HG02759 (cell line): ENCODE measurements around the gene TANC1.

Source experiments
- ATAC-seq: cut with Tn5 transposase; IDR thresholded peaks from one replicate; pipeline ENCODE4 v1.9.1; 2021; ENCODE audit warnings: mild to moderate bottlenecking, moderate library complexity; ENCODE audit not compliant: unreplicated experiment

TANC1 gene

DNA sequence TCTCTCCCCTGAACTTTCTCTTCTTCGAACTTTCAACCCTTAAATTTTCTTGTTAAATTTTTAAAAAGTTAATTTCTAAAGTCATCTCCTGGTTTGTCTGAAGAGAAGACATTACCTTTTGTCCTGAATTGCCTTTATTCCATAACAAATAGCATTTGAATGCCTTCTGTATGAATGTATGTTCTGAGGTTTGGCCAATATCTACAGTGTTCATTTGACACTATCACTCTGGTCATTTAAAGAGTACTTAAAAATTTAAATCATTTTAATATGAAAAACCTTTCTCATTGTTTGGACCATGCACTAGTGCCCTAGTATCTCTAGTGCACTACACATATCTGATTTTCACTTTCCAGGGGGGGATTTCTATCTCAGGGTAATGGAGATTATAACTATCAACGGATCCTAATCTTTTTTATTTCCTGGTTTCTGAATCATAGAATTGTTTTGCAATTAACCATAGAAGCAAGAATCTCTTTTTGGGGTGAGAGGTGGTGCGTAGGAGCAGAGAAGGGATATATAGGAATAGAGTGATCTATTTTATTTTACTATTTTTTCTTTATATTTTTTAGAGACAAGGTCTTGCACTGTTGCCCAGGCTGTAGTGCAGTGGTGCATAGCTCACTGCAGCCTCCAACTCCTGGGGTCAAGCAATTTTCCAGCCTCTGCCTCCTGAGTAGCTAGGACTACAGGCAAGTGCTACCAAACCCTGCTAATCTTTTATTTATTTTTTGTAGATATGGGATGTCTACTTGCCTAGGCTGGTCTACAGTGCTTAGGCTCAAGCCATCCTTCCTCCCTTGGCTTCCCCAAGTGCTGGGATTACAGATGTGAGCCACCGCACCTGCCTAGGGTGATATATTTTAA, 25.5 kb downstream of the TANC1 start:
- ATAC-seq = no peak

DNA sequence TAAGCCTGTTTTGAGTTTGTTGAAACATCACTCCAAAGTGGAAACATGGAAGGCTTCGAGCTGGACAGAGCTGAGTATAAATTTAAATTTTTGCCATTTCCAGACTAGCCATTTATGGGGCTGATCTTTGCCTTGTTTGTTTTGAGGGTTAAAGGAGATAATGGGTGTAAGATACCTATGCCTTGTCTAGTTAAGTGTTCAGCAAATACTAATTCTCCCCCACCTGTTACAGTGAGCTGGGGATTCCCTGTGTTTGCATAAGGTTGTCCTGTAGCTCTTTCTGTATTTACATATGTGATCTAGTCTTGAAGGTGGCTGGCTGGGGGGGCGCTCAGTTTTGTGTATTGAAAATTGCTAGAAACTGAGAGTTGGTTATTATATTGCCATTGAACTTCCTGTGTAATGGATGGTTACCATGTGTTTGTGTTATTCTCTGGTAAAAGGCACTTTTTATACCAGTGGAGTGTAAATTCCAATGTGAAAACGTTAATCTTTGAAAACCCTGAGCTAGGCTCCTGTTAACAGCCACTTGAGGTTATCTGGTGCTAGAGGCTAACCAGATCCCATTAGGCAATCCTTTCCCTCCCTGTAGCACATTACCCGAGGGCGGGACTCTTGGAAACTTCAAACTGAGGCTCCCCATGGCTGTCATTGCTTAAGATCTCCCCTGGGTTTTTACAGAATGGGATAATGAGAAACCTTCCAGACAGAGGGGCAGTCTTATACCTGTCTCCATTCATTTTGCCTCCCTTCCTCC, 26.7 kb downstream of the TANC1 start:
- no peak for ATAC-seq

DNA sequence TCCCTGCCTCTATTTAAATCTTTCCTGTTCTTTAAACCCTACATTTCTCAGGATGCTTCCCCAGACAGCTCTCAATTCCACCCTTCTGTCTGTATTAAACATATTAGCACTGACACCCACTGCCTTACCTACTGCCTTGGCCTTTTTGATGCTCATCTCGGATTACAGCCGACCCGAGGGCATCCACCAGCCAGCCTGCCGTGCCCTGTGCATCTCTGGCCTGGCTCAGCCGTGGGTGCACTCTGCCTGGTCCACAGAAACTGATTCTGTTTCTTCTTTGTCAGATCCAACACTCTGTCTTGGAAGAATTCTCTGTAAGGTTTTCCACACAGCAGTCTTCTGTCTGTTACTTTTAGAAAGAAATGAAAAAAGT, 27.2 kb downstream of the TANC1 start:
- no peak for ATAC-seq

DNA sequence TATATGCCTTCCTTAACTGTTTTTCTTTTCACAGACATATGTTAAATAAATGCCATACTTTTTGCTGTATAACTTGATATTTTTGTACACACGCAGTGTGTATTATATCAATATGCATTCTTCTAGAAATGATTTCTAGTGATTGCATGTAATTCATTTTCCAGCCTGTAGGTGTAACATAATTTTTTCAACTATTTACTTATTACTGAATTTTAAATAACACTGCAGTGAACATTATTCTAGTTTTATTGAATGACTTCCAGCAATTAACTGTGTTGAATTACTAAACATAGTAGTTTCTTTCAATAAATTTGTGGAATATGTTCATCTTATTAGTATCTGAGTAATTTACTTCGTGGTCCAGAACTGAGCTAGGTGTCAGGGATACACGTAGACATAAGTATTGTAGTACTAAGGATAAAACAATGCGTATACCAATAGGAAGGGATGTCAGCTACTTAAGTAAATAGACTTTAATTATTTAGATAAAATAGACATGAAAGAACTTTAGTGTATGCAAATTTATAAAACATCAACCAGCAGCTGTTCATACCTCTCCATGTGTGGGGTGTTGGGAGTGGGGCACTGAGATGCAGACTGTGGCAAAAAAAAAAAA, 28.0 kb downstream of the TANC1 start:
- ATAC-seq = no peak

DNA sequence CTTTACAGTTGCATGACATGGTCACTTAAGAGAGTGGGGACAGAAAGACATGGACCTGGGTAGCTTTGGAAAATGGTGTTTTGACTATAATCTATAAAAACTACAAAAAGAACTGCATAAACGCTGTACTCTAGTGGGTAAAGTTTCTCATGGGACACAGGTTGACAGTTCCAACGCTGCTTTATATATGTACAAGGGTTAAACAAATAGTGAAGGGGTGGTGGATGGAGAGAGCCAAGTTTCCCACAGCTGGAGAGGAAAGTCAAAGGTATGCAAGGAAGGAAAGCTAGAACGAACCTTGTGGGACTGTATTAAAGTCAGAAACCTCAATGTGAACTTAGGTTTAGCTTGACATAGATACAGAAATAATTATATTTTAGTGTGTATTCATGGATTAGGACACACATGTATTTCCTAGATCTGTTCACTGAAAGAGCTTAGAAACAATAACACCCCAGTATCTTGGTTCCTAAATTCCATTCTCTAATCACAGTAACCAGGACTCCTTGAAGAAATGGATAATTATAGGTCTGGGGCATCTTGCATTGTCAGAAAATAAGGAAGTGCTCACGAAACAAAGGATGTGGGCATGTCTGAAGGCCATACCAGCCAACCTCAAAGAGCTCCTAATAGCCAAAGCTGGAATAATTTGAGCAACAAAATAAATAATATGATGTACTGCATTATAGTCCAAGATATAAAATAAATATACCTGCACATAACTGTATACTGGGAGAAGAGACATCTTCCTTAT, 28.8 kb downstream of the TANC1 start:
- ATAC-seq = no peak

DNA sequence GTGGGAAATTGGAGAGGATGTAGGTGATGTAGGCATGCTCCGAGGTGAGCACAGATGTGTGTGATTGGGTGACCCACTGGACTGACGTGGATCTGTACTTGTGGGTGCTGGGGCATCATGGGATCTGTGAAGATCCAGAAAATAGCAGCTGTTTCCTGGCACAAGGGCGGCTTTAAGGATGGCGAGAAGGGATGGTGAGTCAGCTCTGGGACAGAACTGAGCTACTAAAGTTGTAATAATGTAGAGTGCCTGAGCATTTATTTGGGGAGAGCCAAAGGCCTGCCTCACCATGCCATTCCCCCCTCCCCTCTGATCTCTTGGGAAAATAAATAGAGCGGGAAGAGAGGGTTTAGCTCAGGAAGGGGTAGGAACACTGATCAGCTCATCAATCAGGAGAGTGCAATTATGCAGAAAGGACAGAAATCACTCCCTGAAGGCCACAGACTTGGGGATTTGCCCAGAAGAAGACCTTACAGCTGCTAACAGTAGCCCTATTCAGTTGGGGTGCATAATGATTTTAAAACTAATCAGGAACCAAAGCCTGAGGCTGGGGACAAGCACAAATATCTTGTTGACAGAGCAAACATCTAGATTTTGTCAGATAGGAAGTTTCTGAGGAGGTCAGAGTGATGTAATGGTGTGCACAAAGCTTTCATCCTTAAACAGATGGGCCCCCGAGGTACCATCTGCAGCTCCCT, 30.3 kb downstream of the TANC1 start:
- ATAC-seq = no peak

DNA sequence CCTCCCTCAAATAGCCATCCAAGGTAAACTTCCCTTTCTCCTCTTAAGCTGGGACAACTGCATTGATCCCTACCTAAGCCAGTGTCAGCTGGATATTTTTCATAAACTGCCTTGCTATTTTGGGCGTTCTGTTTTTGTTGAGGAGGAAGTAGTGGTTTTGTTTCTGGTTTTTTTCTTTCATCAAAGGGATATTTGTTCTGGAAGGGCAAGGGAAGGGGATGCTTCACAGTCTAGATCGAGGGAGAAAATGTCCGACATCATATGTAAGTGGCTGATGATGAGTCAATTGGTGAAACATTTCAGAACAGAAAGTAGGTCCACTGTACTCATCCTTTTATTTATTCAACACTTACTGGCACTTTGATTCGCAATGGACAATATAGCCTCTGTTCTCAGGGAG, 31.0 kb downstream of the TANC1 start:
- ATAC-seq = no peak

DNA sequence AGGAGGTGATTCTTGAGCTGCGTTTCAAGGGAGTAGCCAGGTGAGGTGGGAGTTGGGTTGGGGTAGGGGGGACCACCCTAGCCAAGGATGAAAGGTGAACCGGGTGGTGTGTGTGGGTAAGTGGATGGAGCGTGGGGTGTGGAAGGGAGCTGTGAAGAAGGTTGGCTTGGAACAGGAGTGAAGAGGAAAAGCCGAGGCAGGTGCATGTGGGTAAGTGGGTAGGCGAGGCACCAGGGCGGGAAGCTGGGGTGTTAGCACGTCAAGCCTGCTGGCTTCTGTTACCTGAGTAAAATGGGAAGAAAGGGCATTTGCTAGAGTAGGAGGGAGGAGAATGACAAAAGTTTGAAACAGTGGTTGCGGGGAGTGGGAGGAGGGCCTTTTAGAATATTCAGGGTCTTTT, 31.6 kb downstream of the TANC1 start:
- no peak for ATAC-seq

DNA sequence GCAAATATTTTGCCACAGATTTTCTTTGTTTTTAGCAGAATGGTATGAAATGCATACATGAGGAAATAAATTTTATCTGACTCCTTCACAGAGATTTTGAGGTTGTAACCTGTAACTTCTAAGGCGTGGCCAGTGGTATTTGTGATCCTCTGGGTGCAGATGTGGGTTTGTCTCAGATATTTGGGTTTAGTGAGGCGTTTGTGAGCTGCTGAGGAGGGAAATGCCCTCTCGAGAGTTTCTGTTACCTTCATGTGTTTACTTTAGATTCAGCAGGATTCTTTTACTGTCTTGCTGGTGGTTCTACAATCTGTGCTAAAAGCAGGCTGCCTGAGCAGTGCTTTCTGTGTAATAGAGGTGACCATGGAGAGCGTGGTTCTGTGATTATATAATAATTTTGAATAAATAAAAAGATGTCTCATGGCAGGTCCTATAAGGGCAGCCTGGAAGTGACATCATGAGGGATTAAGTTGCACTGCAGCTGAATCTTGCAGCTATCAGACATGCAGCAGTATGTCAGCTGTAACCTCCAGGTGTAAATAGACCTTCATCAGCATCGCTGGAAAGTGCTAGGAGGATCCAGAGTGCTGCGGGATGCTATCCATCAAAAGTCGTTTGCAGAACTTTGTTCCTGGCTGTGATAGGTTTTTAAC, 34.1 kb downstream of the TANC1 start:
- no peak for ATAC-seq

DNA sequence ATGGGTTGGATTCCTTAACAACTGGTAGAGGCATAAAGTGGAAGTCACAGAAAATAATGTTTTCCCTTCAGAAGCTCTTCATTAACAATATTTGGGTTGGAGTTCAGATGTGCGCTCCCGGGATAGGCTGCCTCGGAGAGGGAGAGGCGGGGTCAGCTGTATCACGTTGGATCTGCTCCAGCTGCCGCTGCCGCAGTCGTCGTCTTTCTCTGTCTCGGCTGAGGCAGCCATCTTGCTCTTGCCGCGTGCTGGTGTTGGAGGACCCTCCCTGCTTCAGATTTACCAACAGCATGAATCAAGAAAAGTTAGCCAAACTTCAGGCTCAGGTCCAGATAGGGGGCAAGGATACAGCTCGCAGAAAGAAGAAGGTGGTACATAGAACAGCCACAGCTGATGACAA, 35.1 kb downstream of the TANC1 start:
- no peak for ATAC-seq

DNA sequence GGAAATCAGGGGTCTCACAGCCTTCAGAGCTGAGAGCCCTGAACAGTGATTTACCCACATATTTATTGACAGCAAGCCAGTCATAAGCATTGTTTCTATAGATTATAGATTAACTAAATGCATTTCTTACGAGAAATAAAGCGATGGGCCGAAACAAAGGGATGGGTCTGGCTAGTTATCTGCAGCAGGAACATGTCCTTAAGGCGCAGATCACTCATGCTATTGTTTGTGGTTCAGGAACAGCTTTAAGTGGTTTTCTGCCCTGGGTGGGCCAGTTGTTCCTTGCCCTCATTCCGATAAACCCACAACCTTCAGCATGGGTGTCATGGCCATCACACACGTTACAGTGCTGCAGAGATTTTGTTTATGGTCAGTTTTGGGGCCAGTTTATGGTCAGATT, 36.4 kb downstream of the TANC1 start:
- ATAC-seq = no peak

DNA sequence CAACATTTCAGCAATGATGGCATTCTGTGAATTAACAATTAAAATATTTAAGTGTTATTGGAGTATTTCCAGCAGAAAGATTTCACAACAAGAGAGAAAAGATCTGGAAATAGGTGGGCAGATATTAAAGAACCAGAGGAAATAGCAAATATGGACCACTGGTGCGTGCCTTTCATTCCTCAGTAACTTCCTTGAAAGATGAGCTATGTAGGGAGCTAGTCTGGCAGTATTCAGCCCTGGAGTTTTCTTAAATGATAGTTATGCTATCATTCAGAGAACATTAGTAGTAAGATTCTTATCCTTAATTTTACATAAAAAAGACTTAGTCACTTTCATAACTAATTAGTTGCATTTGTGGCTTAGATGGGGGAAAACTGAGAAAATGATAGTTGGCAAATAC, 41.5 kb downstream of the TANC1 start:
- ATAC-seq = no peak

DNA sequence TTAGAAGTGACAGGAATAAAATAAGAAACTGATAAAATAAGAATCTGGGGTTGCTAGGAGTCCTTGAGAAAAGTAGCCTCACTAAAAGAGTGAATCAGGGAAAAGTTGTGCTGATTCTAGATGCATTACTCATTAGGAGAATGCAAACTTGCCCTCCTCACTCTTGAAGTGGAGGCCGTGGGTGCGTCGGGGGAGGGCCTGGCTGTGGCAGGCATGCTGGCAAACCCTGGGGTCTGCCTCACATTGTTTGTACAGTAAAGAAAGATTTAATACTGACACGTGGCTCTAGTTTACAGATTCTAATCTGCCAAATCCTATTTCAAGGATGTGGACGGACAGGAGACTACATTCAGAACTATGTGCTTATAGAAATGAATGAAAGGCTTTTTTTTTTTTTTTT, 41.9 kb downstream of the TANC1 start:
- ATAC-seq = no peak

DNA sequence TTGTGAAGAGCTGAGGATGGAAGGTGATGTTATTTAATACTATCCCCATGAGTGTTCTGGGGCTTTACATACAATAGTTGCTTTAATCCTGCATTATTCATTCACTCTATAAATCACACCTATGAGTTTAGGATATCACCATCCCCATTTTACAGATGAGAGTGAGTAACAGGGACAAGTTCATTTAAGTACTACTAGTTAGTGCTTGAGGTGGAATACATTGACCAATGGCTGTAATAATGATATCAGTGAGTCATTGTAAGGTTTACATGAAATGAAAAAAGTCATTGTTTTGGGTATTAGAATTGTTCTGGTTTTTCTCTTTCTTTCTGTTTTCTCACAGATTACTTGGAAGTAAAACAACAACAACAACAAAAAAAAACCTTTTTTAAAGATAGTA, 42.5 kb downstream of the TANC1 start:
- no peak for ATAC-seq

DNA sequence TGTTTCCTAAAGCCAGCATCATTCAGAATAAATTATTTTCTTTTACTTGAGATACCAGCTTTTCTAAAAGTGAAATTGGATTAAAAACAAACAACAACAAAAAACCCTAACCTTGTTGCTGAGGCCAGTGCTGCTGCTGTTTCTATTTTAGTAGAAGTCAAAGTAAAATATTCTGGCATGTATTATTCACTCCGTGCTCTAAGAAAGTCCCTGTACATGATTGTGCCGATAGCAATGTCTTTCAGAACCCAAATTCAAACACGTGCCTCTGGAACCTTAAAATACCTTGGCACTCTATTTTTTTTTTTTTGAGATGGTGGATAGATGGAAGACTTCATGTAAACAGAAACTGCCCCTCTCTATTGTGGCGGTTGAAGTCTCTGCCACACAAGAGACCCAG, 43.7 kb downstream of the TANC1 start:
- ATAC-seq = no peak

DNA sequence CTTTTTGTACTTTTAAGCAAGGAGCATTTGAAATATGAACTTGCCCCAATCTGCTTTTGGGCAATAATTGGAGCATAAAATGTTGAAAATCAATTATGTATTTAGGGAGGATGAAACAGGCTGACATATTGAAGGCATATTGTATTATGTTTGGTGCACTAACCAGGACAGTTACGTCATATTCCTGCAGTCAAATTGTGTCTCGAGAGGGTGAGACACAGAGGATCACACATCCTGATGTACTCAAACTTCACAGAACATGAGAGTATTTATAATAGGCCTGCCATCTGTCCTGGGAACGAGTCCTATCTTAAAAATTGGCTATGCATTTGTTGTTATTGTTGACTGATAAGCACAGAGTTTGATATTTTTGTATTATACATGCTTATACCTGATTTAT, 44.7 kb downstream of the TANC1 start:
- no peak for ATAC-seq

DNA sequence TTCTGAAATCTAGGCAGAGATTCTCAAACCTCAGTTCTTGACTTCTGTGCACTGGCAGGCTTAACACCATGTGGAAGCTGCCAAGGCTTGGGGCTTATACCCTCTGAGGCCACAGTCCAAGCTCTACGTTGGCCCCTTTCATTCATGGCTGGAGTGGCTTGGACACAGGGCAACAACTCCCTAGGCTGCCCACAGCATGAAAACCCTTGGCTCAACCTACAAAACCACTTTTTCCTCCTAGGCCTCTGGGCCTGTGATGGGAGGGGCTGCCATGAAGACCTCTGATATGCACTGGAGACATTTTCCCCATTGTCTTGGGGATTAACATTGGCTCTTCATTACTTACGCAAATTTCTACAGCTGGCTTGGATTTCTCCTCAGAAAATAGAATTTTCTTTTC, 46.7 kb downstream of the TANC1 start:
- no peak for ATAC-seq

DNA sequence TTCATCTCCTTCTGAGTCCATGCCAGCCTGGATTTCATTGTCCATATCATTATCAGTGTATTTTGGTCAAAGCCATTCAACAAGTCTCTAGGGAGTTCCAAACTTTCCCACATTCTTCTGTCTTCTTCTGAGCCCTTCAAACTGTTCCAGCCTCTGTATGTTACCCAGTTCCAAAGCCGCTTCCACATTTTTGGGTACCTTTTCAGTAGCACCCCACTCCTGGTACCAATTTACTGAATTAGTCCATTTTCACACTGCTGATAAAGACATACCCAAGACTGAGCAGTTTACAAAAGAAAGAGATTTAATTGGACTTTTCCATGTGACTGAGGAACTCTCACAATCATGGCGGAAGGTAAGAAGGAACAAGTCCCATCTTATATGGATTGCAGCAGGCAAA, 47.4 kb downstream of the TANC1 start:
- no peak for ATAC-seq

DNA sequence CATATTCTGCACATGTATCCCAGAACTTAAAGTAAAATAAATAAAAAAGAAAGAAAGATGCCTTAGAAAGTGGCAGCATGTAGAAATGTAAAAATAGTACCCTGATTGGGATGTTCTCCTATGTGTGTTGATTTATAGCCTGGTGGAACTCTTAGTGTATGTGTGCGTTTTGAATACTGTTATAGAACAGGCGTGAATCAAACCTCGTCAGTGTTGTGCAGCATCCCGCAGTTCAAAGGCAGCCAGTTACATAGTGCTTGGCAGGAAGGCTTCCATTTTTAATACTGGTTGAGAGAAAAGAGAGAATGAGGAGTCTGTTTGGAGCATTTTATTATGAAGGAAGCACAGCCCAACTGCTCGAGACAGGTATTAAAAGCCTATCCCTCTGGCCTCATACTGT, 49.4 kb downstream of the TANC1 start:
- ATAC-seq = no peak

DNA sequence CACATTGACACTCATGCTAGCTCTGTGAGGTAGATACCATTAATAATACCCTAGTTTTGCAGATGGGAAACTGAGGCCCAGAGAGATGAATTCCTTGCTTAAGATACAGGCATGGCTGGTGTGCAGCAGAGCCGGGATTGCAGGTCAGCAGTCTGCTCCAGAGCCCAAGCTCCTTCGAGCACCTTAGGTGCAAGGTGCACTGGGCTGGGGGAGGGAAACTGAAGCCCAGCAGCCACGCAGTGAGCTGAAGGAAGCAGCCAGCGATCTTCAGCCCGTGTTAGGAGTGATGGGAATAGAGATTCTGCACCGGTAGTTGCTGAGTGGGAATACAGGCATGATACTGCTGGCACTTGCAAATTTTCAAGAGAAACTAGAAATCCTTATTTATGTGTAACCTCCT, 50.6 kb downstream of the TANC1 start:
- no peak for ATAC-seq
